GM12872 (cell line): ENCODE data around the gene KLHL18.

ENCODE experiments used
- TF ChIP-seq, protein P1 (sequence below): IDR thresholded peaks from 3 replicates; pipeline ENCODE4 v1.5.1; 2011; ENCODE audit warnings: low read depth, mild to moderate bottlenecking, low read length, moderate library complexity; ENCODE audit not compliant: insufficient read depth

Gene KLHL18

DNA sequence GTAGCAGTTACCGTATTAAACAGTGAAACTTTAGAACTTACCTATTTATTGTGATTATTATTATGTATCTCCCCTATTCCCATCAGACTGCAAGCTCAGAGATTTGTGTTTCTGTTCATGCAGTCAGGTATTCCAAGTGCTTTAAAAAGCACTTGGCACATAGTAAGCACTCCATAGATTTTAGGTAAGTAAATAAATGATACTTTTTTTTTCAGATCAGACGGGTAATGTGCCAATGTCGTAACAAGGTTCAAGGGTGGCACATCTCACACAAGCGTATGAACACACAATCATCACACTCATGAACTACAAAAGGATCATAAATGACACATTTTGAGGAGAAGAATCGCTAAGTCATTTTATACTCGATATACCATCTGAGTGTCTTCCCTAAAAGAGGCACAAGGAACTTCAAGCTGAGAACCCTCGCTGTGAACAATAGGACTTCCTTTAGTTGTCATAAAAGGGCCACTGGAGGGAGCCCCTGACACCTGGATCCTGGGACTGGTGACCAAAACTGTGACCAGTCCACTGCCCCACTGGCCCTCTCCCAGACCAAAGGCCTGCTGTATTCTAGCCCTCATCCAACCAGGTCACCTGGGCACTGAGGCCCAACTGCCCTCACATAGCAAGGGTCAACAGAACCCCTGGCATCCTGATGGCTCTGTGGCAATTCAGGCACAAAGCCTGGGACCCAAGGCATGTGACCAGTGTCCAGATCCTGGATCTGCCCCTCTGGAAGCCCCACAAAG lies 32.3 kb upstream of the KLHL18 start:
- TF ChIP-seq, protein P1, sequence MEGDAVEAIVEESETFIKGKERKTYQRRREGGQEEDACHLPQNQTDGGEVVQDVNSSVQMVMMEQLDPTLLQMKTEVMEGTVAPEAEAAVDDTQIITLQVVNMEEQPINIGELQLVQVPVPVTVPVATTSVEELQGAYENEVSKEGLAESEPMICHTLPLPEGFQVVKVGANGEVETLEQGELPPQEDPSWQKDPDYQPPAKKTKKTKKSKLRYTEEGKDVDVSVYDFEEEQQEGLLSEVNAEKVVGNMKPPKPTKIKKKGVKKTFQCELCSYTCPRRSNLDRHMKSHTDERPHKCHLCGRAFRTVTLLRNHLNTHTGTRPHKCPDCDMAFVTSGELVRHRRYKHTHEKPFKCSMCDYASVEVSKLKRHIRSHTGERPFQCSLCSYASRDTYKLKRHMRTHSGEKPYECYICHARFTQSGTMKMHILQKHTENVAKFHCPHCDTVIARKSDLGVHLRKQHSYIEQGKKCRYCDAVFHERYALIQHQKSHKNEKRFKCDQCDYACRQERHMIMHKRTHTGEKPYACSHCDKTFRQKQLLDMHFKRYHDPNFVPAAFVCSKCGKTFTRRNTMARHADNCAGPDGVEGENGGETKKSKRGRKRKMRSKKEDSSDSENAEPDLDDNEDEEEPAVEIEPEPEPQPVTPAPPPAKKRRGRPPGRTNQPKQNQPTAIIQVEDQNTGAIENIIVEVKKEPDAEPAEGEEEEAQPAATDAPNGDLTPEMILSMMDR: peak; percentile 48

DNA sequence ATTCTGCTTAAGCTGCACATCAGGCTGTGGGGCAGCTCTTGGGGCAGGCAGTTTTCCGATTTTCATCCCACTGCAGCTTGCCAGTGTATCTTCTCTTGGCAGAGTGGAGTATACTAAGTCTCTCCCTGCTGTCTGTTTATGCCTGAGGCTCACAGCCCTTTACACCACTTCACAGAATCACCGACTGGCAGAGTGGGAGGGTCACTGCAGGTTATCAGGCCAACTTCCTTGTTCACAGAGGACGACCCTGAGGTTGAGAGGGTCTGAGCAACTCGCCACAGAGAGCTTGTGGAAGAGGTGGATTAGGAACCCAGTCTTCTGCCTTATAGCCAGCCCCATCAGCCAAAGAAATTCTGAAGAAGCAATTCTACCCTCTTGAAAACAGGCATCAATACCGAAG lies 31.1 kb upstream of the KLHL18 start:
- TF ChIP-seq, protein P1: no peak

DNA sequence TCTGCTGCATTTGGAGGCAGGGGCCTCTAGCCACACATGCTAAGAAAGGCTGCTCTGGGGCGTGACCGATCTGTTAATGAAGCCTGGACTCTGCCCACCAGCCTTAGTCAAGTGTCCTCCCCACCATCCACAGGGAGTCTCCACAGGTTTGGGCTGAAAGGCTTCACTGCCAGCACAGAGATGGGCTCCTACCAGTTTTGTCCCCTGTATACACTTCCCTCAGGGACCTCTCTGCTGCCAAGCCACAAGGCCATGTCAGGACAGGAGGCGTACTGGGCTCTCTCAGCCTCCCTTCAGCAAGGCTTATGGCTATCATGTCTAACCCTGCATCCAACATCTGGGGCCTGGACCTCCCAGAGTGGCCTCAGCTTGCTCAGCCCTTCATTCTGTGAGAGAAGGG lies 23.6 kb upstream of the KLHL18 start:
- TF ChIP-seq, protein P1: no peak

DNA sequence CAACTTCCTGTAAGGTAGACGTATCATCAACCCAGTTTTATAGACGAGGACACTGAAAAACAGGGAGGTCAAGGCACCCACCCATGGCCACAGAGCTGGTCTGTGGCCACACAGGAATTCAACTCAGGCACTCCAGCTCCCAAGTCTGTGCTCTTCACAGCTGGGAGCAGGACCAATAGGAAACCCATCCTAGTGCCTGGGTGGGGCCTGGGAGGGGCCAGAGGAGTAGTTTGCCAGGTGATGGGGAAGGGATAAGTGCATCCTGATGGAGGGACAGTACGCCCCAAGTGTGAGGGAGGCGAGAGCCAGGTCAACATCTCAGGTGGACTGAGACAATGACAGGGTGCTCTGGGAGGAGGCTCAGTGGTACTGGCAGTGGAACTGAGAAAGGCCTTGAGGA lies 22.1 kb upstream of the KLHL18 start:
- TF ChIP-seq, protein P1: no peak

DNA sequence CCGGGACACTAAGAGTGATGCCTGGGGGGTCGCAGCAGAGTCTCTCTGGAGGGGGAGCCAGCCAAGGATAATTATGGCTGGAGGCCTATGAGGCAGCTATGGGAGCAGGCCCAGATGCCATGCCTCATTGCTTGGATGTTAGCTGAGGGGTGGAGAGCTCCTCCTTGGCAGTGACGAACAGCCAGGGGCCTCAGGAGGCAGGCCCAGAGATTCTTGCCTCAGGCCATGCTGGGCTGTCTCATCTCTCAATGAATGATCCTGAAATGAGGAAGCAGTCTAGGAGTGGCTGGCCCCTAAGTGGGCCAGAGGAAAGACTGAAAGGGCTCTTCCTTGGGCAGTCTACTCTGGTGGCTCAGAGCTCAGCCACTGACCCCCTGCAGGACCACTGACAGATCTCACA lies 21.4 kb upstream of the KLHL18 start:
- TF ChIP-seq, protein P1: no peak

DNA sequence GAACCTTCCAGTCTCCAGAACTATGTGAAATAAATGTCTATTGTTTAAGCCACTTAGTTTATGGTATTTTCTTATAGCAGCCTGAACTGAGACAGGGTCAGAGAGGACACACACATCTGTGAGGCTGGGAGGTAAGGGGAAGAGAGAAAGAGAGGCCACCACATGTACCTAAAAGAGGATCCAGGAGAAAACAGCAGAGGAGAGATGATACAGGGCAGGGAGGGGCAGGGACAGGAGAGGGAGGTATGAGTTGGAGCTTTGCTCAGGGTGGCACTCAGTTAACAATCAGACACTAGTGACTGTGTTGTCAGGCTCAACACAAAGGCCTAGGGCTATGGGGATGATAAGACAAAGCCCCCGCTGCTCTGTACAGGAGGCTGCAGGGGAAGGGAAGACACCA lies 17.7 kb upstream of the KLHL18 start:
- TF ChIP-seq, protein P1: no peak

DNA sequence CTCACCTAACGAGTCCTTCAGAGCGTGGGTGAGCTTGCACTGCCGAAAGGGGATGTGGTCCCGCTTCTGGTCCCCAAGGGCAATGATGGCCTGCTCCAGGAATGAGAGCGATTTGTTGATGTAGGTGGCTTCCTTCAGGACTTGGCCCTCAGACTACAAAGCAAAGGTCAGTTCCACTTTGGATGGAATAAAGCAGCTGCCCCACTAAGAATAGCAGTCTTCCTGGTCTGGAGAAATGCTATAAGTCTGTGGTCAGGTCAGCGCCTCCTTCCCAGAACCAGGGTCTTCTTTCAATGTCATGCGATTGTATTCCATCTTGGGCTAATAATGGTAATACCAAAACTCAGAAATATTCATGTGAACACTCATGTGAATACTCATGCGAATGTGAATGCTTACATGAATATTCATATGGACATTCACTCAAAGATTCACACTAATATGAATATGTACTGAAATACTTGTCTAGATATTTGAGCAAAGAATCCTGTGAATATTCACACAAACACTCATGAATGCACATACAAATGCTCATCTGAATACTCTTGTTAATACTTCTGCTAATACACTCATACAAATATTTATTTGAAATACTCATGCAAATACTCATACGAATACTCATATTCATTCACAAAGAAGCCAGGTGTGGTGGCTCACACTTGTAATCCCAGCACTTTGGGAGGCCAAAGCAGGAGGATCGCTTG lies 16.9 kb upstream of the KLHL18 start:
- TF ChIP-seq, protein P1: no peak
